K562 (cell line): ENCODE data around the gene ATXN10. TPM values are rescaled to one million over a fixed set of nuclear protein-coding genes. Genes with fewer than 3 reads are reported as not detected.

Experiments used
- ATAC-seq: fragments of 200-7000 bp; cut with Tn5 transposase; 3 replicates; pipeline ENCODE4 v1.9.1; 2020; ENCODE audit warnings: moderate library complexity
- BruUV-seq: library from RNA; stranded (reverse); fragments of 400-500 nt; replicated peaks from 2 replicates; lab custom pipeline; 2021; lab: Mats Ljungman, UMichigan
- CTCF ChIA-PET: fragments of 300-600 bp; formaldehyde crosslinking; extraction: SDS; loops from one replicate; lab custom pipeline; 2021; ENCODE audit warnings: low intra/inter-chr PET ratio; lab: Yijun Ruan, JAX
- POLR2A ChIA-PET: fragments of 300-600, 350-650 bp; sonication (Branson Sonifier 250); formaldehyde crosslinking; extraction: SDS; loops from one replicate; lab custom pipeline; 2021; ENCODE audit warnings: antibody characterized with exemption, inconsistent platforms; lab: Yijun Ruan, JAX
- DNase-seq, 4 experiments: peaks; one replicate each; pipeline versions ENCODE4 v3.0.0 to v3.0.0-alpha.2; 2011 to 2018; ENCODE audit warnings: low spot score in 3 of 4, mixed read lengths in 3 of 4; ENCODE audit errors: extremely low read depth in 1 of 4
- FAIRE-seq: peaks from 2 replicates; lab custom pipeline; 2011; peaks lifted over from hg19 to GRCh38; lab: Jason Lieb, UNC
- H2AFZ ChIP-seq: 2 replicates; pipeline ENCODE4 v1.6.0; 2011; ENCODE audit warnings: low read depth, low read length, control low read depth, inconsistent platforms
- H3K27ac ChIP-seq: fragments of 200-600 bp; 3 replicates; pipeline ENCODE4 v1.8.0; 2011; ENCODE audit warnings: low read depth, mild to moderate bottlenecking, control low read depth, inconsistent platforms, low read length, moderate library complexity, mixed read lengths; ENCODE audit errors: extremely low read depth
- H3K27me3 ChIP-seq, 2 experiments: fragments of 300-600 bp in 1 of 2; 2 replicates in 1 of 2; 3 replicates in 1 of 2; pipeline versions ENCODE4 v1.6.0 to v1.8.0; 2011; ENCODE audit warnings: inconsistent platforms in 2 of 2, low read length in 2 of 2, mild to moderate bottlenecking in 1 of 2, mixed read lengths in 1 of 2, moderate library complexity in 1 of 2; ENCODE audit not compliant: control insufficient read depth in 2 of 2, insufficient read depth in 2 of 2
- H3K36me3 ChIP-seq: fragments of 300-600 bp; 3 replicates; pipeline ENCODE4 v1.8.0; 2011; ENCODE audit warnings: mild to moderate bottlenecking, low read length, inconsistent platforms; ENCODE audit not compliant: control insufficient read depth, insufficient read depth
- H3K4me1 ChIP-seq, 2 experiments: fragments of 200-600 bp in 1 of 2; replicated peaks in 1 of 2; 2 replicates in 1 of 2; 3 replicates in 1 of 2; pipeline versions ENCODE4 v1.5.1 to v1.8.0; 2011; ENCODE audit warnings: inconsistent platforms in 2 of 2, low read length in 2 of 2, mild to moderate bottlenecking in 1 of 2, mixed read lengths in 1 of 2, moderate library complexity in 1 of 2; ENCODE audit not compliant: control insufficient read depth in 2 of 2, insufficient read depth in 2 of 2
- H3K4me2 ChIP-seq: 2 replicates; pipeline ENCODE4 v1.6.1; 2011; ENCODE audit warnings: low read length, control low read depth, inconsistent platforms, mixed read lengths; ENCODE audit not compliant: insufficient read depth
- H3K4me3 ChIP-seq: fragments of 200-600 bp; sonication (generic), shearing (Covaris generic); 2 replicates; pipeline ENCODE4 v1.5.1; 2016; ENCODE audit warnings: control low read depth, inconsistent platforms
- H3K79me2 ChIP-seq: fragments of 200-600 bp; 3 replicates; pipeline ENCODE4 v1.8.0; 2011; ENCODE audit warnings: low read length, inconsistent platforms; ENCODE audit not compliant: control insufficient read depth, insufficient read depth
- H3K9ac ChIP-seq, 2 experiments: 2 replicates each; pipeline versions ENCODE4 v1.6.0 to v1.6.1; 2011; ENCODE audit warnings: low read depth in 2 of 2, low read length in 2 of 2, control low read depth in 1 of 2, inconsistent platforms in 1 of 2, mild to moderate bottlenecking in 1 of 2, mixed read lengths in 1 of 2; ENCODE audit not compliant: insufficient read depth in 1 of 2
- H3K9me1 ChIP-seq: one replicate; pipeline ENCODE4 v1.6.0; 2011; ENCODE audit warnings: inconsistent platforms, mild to moderate bottlenecking, low read length, moderate library complexity; ENCODE audit not compliant: control insufficient read depth, insufficient read depth
- H3K9me3 ChIP-seq: replicated peaks from 2 replicates; pipeline ENCODE4 v1.5.1; 2011; ENCODE audit warnings: low read depth, low read length, inconsistent platforms; ENCODE audit not compliant: control insufficient read depth, insufficient read depth
- H4K20me1 ChIP-seq: replicated peaks from 2 replicates; pipeline ENCODE4 v1.6.1; 2011; ENCODE audit warnings: low read length, inconsistent platforms, mixed read lengths; ENCODE audit not compliant: control insufficient read depth, insufficient read depth
- DDX20 ChIP-seq: fragments of 450-650 bp; IDR thresholded peaks from 2 replicates; pipeline ENCODE4 v1.6.1; 2016; ENCODE audit warnings: missing genetic modification characterization, low read depth, mild to moderate bottlenecking, missing compliant biosample characterization, moderate library complexity
- ETV5 ChIP-seq: sonication (generic); formaldehyde crosslinking; IDR thresholded peaks from 2 replicates; pipeline ENCODE4 v1.4.0; 2020; ENCODE audit warnings: low read depth, mild to moderate bottlenecking, missing genetic modification reagents
- MCM7 ChIP-seq, 2 experiments: fragments of 450-650 bp; IDR thresholded peaks; 2 replicates each; pipeline ENCODE4 v1.6.1; 2016 to 2018
- NFIX ChIP-seq: fragments of 250-450 bp; sonication (Bioruptor Pico); IDR thresholded peaks from 2 replicates; pipeline ENCODE4 v1.4.0; 2020; ENCODE audit warnings: low read depth, mild to moderate bottlenecking, moderate library complexity
- PHF8 ChIP-seq: fragments of 200-600 bp; sonication (generic); IDR thresholded peaks from 2 replicates; pipeline ENCODE4 v1.6.1; 2012; ENCODE audit warnings: mixed run types, mild to moderate bottlenecking, inconsistent platforms, low read length, moderate library complexity, borderline replicate concordance
- ZBTB17 ChIP-seq: fragments of 450-650 bp; formaldehyde crosslinking; IDR thresholded peaks from 2 replicates; pipeline ENCODE4 v1.4.0; 2020; ENCODE audit warnings: mild to moderate bottlenecking
- ZKSCAN3 ChIP-seq: fragments of 250-450 bp; sonication (Bioruptor Pico); IDR thresholded peaks from 2 replicates; pipeline ENCODE4 v1.4.0; 2020
- WGBS: fragments of 100-300 bp; shearing (Covaris generic); methylation state at CpG from one replicate; pipeline ENCODE4 v1.1.6; 2016; ENCODE audit warnings: low coverage, mixed read lengths; ENCODE audit not compliant: insufficient coverage; ENCODE audit errors: missing lambda C conversion rate; 5-methylcytosine and 5-hydroxymethylcytosine counted together
- in situ Hi-C: fragments of 300-500 bp; cut with MboI; formaldehyde crosslinking; loops from 4 replicates; pipeline ENCODE4 v1.15.0; 2018; ENCODE audit warnings: inconsistent platforms, mixed read lengths
- intact Hi-C: fragments of 100-400 bp; cut with micrococcal nuclease; formaldehyde crosslinking; loops from 2 replicates; pipeline ENCODE4 v1.14.2; 2022
- polyA plus RNA-seq, 8 experiments: library from polyadenylated mRNA; depleted of rRNA in 4 of 8; stranded (reverse) in 5 of 8; unstranded in 3 of 8; fragments of >200 nt; fragmentation: Nextera tagmentation in 2 of 8; fragmentation: Illumina TruSeq in 1 of 8; extraction: Ambion mirVana in 2 of 8; extraction: Trizol in 1 of 8; gene quantifications; 2 replicates each; pipeline versions ENCODE4 v1.2.1 to v1.2.3, GENCODE V29; 2011 to 2014; ENCODE audit warnings: inconsistent platforms in 1 of 8, missing spikeins in 1 of 8
- total RNA-seq, 7 experiments: library from RNA; depleted of rRNA in 6 of 7; stranded (reverse); fragments of >200 nt in 6 of 7; fragmentation: Illumina TruSeq in 2 of 7; extraction: Trizol in 2 of 7; gene quantifications; 2 replicates each; pipeline versions ENCODE4 v1.2.1 to v1.2.3, GENCODE V29; 2011 to 2021; ENCODE audit warnings: low replicate concordance in 1 of 7
- TF ChIP-seq, protein P1 (sequence below): fragments of 250-450 bp; sonication (Bioruptor Pico); IDR thresholded peaks from 2 replicates; pipeline ENCODE4 v1.8.0; 2021; ENCODE audit warnings: moderate library complexity, mild to moderate bottlenecking, inconsistent platforms
- TF ChIP-seq, protein P2 (sequence below): fragments of 450-650 bp; IDR thresholded peaks from 2 replicates; pipeline ENCODE4 v1.6.1; 2017; ENCODE audit warnings: antibody characterized with exemption, mild to moderate bottlenecking

Gene ATXN10
- total and polyA plus RNA-seq, 9 of the 15 experiments (the other 6 are each of a cell fraction or from before 2014, with no cell fraction given), result 11.5 to 190 (median 33.6) TPM

DNA sequence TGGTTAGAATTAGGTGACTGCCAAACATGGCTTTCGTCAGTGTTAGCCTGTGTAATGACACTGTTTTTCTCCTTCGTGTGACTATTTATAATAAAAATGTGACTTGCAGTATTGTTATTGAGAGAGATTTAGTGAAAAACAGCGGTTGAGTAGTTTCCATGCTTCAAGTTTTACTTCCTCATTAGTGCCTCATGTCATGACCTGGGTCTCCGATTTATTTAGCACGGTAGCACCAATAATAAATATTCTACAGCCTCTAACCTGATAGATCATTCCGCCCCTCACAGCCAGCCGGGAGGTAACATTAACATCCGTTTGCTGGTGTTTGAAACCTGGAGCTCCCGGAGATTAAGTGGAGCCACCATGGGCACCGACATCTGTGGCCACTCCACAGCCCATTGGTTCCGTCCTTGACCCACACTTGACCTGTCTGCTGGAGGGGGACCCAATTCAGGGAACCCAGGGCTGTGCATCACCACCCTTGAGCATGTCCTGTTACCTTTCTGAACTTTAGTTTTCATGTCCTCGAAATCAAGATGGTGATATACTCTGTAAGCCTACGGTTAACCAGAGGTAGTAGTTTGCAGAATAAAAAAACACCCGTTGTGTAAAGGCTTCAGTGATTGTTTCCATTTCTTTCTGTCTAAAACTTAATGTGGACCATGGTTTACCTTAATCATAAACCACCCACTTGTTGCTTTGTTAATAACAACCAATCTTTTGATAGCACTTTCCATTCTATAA, 104.1 kb downstream of the ATXN10 start:
- H3K4me2 ChIP-seq, result no peak overlapping the region
- H4K20me1 ChIP-seq, result no peaks in the 10 kb centered on the region
- no peak overlapping the region for H3K27ac ChIP-seq
- H3K27me3 ChIP-seq, result no peaks in the 10 kb centered on the region
- no peaks in the 10 kb centered on the region for H3K79me2 ChIP-seq
- FAIRE-seq, result no peak
- H3K9ac ChIP-seq, result no peak overlapping the region
- no peak for ATAC-seq
- no peak overlapping the region for H2AFZ ChIP-seq
- ChIA-PET POLR2A (no interaction called here), CTCF (no interaction called here)
- BruUV-seq, result no TSS peak
- H3K36me3 ChIP-seq, result no peaks in the 10 kb centered on the region
- 89% methylated on average over 9 of the region's 14 CpGs for WGBS
- no peaks in the 10 kb centered on the region for H3K4me1 ChIP-seq
- in situ Hi-C loops (no loop called here), intact Hi-C loops (no loop called here)
- TF ChIP-seq DDX20 (tag), result no peak
- TF ChIP-seq, protein P1, sequence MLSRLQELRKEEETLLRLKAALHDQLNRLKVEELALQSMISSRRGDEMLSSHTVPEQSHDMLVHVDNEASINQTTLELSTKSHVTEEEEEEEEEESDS, result no peak
- no peak for TF ChIP-seq PHF8
- TF ChIP-seq, protein P2, sequence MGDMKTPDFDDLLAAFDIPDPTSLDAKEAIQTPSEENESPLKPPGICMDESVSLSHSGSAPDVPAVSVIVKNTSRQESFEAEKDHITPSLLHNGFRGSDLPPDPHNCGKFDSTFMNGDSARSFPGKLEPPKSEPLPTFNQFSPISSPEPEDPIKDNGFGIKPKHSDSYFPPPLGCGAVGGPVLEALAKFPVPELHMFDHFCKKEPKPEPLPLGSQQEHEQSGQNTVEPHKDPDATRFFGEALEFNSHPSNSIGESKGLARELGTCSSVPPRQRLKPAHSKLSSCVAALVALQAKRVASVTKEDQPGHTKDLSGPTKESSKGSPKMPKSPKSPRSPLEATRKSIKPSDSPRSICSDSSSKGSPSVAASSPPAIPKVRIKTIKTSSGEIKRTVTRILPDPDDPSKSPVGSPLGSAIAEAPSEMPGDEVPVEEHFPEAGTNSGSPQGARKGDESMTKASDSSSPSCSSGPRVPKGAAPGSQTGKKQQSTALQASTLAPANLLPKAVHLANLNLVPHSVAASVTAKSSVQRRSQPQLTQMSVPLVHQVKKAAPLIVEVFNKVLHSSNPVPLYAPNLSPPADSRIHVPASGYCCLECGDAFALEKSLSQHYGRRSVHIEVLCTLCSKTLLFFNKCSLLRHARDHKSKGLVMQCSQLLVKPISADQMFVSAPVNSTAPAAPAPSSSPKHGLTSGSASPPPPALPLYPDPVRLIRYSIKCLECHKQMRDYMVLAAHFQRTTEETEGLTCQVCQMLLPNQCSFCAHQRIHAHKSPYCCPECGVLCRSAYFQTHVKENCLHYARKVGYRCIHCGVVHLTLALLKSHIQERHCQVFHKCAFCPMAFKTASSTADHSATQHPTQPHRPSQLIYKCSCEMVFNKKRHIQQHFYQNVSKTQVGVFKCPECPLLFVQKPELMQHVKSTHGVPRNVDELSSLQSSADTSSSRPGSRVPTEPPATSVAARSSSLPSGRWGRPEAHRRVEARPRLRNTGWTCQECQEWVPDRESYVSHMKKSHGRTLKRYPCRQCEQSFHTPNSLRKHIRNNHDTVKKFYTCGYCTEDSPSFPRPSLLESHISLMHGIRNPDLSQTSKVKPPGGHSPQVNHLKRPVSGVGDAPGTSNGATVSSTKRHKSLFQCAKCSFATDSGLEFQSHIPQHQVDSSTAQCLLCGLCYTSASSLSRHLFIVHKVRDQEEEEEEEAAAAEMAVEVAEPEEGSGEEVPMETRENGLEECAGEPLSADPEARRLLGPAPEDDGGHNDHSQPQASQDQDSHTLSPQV, result no peak
- no peak for TF ChIP-seq MCM7 (IDR thresholded peaks at IDR 0.05)
- no peak for TF ChIP-seq ETV5 (CRISPR knock-in tag)
- no peak for TF ChIP-seq ZKSCAN3 (CRISPR knock-in tag)
- TF ChIP-seq NFIX (CRISPR knock-in tag), result no peak
- TF ChIP-seq ZBTB17 (CRISPR knock-in tag), result no peak
- H3K9me1 ChIP-seq, result no peaks in the 10 kb centered on the region
- DNase-seq, result no peak
- no peak overlapping the region for H3K4me3 ChIP-seq
- no peaks in the 10 kb centered on the region for H3K9me3 ChIP-seq
